K562 (cell line): Measurements from ENCODE around the gene SLC25A1. TPM values are rescaled to one million over a fixed set of nuclear protein-coding genes. Genes with fewer than 3 reads are reported as not detected.
A peak's percentile ranks its signal among the peaks of the same experiment; 100 is the strongest.

Source experiments
- KLF1 ChIP-seq: fragments of 450-650 bp; IDR thresholded peaks from 2 replicates; pipeline ENCODE4 v1.6.1; 2016; ENCODE audit warnings: missing genetic modification characterization, missing compliant biosample characterization
- NR2C2 ChIP-seq, 2 experiments: fragments of 200-800 bp in 1 of 2; sonication (Bioruptor generic) in 1 of 2; sonication (generic) in 1 of 2; formaldehyde crosslinking in 1 of 2; IDR thresholded peaks; 2 replicates each; pipeline versions ENCODE4 v1.6.1 to v1.8.0; 2016 to 2022; ENCODE audit warnings: mild to moderate bottlenecking in 1 of 2, missing compliant biosample characterization in 1 of 2, missing genetic modification characterization in 1 of 2, missing genetic modification reagents in 1 of 2
- NR3C1 ChIP-seq: sonication (generic); formaldehyde crosslinking; IDR thresholded peaks from 2 replicates; pipeline ENCODE4 v1.8.1; 2022; ENCODE audit warnings: missing genetic modification reagents
- NRF1 ChIP-seq, 2 experiments: fragments of 450-650 bp; IDR thresholded peaks in 1 of 2; conservative IDR thresholded peaks in 1 of 2; 2 replicates each; pipeline ENCODE4 v1.6.1; 2014; ENCODE audit warnings: mild to moderate bottlenecking in 2 of 2
- RNF2 ChIP-seq: sonication (generic); IDR thresholded peaks from 2 replicates; pipeline ENCODE4 v1.6.1; 2016
- ZNF584 ChIP-seq: fragments of 200-800 bp; sonication (Bioruptor generic); IDR thresholded peaks from 2 replicates; pipeline ENCODE4 v1.6.1; 2016; ENCODE audit warnings: low read depth, mild to moderate bottlenecking, missing genetic modification characterization, missing compliant biosample characterization
- polyA plus RNA-seq, 8 experiments: library from polyadenylated mRNA; depleted of rRNA in 4 of 8; stranded (reverse) in 5 of 8; unstranded in 3 of 8; fragments of >200 nt; fragmentation: Nextera tagmentation in 2 of 8; fragmentation: Illumina TruSeq in 1 of 8; extraction: Ambion mirVana in 2 of 8; extraction: Trizol in 1 of 8; gene quantifications; 2 replicates each; pipeline versions ENCODE4 v1.2.1 to v1.2.3, GENCODE V29; 2011 to 2014; ENCODE audit warnings: inconsistent platforms in 1 of 8, missing spikeins in 1 of 8
- total RNA-seq, 7 experiments: library from RNA; depleted of rRNA in 6 of 7; stranded (reverse); fragments of >200 nt in 6 of 7; fragmentation: Illumina TruSeq in 2 of 7; extraction: Trizol in 2 of 7; gene quantifications; 2 replicates each; pipeline versions ENCODE4 v1.2.1 to v1.2.3, GENCODE V29; 2011 to 2021; ENCODE audit warnings: low replicate concordance in 1 of 7
- TF ChIP-seq, protein P1 (sequence below): sonication (generic); formaldehyde crosslinking; IDR thresholded peaks from 2 replicates; pipeline ENCODE4 v1.8.0; 2022; ENCODE audit warnings: mild to moderate bottlenecking, missing genetic modification reagents
- TF ChIP-seq, protein P2 (sequence below): fragments of 450-650 bp; IDR thresholded peaks from 2 replicates; pipeline ENCODE4 v1.6.1; 2018; ENCODE audit warnings: mild to moderate bottlenecking, low read depth; ENCODE audit not compliant: partially characterized antibody

SLC25A1 gene
- total and polyA plus RNA-seq, 9 of the 15 experiments (the other 6 are each of a cell fraction or from before 2014, with no cell fraction given), result 11.0 to 408 (median 110) TPM

DNA sequence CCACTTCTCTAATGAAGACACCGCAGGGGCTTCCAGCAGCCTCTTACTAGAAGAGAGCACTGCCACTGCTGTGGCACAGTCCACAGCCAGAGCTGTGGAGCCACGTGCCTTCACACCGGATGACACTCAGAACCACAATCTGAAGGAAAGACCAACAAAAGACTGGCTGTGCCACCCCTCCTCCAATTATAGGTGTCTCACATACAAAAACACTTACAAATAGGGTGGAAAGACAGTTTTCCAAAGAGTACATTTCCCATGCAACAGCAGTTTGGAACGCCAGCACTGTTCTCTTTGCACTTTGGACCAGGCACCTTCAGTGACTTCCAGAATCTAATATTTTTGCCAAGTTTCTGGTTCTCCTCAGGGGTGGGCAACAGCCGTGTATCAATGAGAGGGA lies 38.0 kb upstream of the SLC25A1 start (continued):
- TF ChIP-seq NR2C2 (CRISPR knock-in tag; IDR thresholded peaks at IDR 0.05) (0 out of 2 replicates have a peak, but pooled peaks have one; percentile 2), NR2C2 (tag; IDR thresholded peaks at IDR 0.05) (no peak), RNF2 (no peak), NRF1 (conservative IDR thresholded peaks at IDR 0.05 in 1 of 2, IDR thresholded peaks at IDR 0.05 in 1 of 2) (no peak), ZNF584 (CRISPR knock-in tag) (0 out of 2 replicates have a peak, but pooled peaks have one; percentile 25), NR3C1 (CRISPR knock-in tag) (no peak), KLF1 (tag) (no peak)
- TF ChIP-seq, protein P1, sequence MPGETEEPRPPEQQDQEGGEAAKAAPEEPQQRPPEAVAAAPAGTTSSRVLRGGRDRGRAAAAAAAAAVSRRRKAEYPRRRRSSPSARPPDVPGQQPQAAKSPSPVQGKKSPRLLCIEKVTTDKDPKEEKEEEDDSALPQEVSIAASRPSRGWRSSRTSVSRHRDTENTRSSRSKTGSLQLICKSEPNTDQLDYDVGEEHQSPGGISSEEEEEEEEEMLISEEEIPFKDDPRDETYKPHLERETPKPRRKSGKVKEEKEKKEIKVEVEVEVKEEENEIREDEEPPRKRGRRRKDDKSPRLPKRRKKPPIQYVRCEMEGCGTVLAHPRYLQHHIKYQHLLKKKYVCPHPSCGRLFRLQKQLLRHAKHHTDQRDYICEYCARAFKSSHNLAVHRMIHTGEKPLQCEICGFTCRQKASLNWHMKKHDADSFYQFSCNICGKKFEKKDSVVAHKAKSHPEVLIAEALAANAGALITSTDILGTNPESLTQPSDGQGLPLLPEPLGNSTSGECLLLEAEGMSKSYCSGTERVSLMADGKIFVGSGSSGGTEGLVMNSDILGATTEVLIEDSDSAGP (CRISPR knock-in tag), result 0 out of 2 replicates have a peak, but pooled peaks have one; percentile 49
- TF ChIP-seq, protein P2, sequence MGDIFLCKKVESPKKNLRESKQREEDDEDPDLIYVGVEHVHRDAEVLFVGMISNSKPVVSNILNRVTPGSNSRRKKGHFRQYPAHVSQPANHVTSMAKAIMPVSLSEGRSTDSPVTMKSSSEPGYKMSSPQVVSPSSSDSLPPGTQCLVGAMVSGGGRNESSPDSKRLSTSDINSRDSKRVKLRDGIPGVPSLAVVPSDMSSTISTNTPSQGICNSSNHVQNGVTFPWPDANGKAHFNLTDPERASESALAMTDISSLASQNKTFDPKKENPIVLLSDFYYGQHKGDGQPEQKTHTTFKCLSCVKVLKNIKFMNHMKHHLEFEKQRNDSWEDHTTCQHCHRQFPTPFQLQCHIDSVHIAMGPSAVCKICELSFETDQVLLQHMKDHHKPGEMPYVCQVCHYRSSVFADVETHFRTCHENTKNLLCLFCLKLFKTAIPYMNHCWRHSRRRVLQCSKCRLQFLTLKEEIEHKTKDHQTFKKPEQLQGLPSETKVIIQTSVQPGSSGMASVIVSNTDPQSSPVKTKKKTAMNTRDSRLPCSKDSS, result no peak
